HG03280 (cell line): Measurements from ENCODE around the gene C10orf53.

Experiments used
- ATAC-seq: cut with Tn5 transposase; IDR thresholded peaks from one replicate; pipeline ENCODE4 v1.9.1; 2021; ENCODE audit warnings: mild to moderate bottlenecking, moderate library complexity; ENCODE audit not compliant: unreplicated experiment

Gene C10orf53

GRCh38 chr10:49736564-49737113, 57.2 kb downstream of the C10orf53 start:
- no peak for ATAC-seq

- ATAC-seq: no peak
These were observed 58.2 kb downstream of the C10orf53 start for GRCh38 chr10:49737474-49738201.

DNA sequence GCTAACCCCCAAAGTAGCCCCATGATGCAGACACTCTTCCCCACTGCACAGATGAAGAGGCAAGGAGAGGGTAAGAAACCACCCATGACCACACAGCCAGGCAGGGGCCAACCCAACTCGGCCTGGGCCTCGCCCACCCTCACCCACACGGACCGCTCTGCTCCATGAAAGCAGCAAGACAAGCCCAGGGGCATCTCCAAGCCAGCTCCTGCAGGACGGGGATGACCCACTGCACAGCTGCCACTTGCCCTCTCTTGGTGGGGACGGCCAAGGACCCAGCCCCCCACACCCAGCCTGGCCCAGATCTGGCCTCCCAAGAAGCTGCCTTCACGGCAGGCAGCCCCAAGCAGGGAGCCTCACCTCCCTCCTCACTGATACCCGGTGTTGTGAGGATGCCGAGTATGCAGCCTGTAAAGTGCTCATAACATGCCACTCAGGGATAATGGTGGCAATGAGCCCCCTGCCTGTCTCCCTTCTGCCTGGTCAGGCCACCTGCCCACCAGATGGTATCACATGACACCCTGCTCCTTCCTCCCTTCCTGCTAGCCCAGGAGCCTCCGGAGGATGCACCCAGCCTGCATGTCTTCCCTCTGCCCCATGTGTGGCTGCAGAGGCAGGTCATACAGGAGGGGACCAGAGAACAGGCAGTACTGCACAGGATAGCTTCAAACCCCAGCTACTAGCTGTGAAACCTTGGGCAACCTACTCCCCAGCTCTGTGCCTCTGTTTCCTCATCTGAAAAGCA, 59.3 kb downstream of the C10orf53 start:
- no peak for ATAC-seq

DNA sequence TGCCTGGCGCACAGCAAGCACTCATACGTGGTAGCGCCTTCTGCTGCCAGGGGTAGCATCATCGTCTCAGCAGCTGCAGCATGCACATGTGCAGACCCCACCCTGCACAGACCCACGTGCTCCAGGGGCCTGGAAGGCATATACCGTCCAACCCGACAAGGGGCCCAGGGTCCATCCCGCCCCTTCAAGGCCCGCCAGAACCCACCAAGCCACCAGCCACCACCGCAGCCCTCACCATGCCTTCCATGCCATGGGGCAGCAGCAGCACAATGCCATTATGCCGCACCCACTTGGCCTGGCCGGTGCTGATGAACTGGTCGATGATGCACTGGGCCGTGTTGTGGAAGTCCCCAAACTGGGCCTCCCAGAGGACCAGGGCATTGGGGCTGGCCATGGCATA, 60.0 kb downstream of the C10orf53 start:
- ATAC-seq: no peak

GRCh38 chr10:49740346-49741107, 61.1 kb downstream of the C10orf53 start:
- no peak for ATAC-seq

GRCh38 chr10:49741108-49741995, 61.9 kb downstream of the C10orf53 start:
- no peak for ATAC-seq

DNA sequence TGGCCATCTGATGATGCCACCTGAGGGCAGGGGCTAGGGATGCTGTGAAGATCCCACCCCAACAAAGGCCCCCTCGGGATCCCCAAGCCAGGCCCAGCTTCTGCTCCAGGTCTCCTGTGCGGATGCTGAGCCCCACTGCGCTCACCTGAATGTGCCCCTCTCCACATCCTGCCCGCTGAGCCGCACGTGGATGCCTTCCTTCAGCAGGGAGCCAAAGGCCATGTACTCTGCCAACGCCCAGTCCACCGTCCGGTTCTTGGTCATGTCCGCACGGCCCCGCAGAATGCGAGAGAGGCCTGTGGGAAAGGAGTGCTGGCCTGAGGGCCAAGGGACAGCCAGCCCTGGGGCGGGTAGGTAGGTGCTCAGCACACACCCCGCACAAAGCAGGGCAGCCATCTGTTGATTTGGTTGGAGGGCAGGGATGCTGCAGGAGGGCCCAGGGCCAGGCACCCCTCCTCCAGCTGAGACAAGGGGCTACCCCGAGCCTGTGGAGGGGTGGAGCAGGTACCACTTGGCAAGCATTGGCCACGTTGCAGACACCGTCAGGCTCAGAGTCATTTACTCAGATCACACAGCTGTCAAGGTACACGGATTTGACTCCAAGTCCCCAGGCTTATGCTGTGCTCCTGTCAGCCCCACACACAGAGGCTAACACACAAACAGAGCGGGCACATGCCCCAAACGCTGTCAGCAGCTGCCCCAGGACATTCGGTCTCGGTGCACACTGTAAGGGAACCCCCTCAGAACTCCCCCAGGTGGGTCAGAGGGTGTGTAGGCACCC, 63.4 kb downstream of the C10orf53 start:
- ATAC-seq: no peak

DNA sequence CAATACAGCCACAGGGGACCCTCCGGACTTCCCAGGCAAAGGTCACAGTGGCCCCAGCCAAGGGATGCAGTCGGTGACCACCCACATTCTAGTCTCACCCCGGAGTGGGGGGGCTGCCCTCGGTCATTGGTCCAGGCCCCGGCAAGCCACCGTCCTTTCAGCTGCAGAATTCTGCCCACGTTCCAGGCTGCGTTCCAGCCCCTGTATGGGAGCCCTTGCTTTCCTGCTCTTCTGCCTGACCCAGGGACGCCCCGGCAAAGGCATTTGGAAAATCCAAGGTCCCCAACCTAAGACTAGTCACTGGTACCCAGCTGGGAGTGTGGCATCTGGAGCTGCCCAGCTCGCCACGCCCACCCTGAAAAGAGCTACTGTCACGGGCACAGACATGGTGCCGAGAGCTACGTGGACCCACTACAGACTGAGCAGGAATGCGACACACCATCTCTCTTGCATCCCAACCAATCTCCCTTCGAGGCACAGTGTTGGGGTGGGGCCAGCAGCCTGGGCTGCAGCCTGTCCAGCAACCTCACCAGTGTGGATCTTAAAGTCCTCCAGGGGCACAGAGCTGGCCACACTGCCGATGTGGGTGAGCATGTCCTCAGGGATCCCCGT, 64.1 kb downstream of the C10orf53 start:
- no peak for ATAC-seq

GRCh38 chr10:49744091-49744685, 64.7 kb downstream of the C10orf53 start:
- no peak for ATAC-seq

DNA sequence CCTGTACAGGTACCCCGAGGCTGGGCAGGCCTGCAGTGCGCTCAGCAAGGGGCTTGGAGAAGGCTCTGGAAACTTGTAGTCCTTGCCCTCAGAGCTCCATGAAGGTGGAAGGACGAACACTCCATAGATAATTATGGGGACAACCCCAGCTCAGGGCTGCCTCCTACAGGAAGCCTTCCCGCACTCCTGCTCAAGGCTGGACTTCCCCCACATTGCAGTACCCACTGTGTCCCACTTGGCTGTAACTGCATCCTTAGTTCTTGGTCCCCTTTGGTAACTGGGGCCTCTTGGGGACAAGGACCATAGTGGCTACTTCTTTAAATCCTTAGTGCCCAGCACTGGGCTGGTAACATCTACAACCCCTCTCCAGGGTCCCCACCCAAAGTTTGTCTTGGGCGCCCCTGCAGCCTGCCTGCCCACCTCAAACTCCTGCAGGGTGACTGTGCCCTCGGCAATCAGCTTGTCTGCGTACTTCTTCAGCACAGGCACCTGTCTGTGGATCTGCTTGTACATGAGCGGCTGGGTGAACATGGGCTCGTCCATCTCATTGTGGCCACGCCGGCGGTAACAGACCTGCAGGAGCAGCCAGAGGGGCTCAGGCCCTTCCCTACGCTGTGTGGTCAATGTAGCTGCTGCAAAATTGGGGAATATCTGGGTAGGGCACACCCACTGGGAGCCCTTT, 65.6 kb downstream of the C10orf53 start:
- no peak for ATAC-seq

- no peak for ATAC-seq
These were observed 66.3 kb downstream of the C10orf53 start for GRCh38 chr10:49745756-49746155.

DNA sequence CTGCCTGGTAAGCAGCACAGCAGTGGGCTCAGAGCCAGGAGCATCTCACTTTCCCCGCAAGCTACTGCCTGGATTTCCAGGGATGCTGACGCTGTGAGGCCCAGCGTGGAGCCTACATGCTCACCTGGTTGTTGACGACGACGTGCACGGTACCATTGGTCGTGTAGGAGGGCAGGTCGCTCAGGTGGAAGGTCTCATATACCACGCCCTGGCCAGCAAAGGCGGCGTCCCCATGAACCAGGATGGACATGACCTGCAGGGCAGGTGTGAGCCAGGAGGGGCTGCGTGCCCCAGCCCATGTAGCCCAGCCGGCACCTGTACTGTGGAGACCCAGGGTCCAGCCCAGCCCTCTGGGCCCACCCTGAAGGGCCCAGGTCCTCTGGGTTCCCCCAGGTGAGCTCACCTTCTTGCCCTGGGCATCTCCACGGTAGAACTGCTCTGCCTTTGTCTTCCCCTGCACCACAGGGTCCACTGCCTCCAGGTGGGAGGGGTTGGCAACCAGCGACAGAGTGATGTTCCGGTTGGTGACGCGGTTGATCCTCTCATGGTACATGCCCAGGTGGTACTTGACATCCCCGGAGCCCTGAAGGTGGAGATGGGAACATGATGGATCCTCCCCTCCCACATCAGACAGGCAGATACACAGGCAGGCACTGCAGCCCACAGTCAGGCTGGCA, 67.3 kb downstream of the C10orf53 start:
- ATAC-seq: no peak
